ENCODE data around the gene MXD4.
"Not testable (repeated sequence)": the region's sequence is repeated elsewhere in the genome, so short reads cannot be mapped to it uniquely, and the experiment has no call there.

Gene MXD4

DNA sequence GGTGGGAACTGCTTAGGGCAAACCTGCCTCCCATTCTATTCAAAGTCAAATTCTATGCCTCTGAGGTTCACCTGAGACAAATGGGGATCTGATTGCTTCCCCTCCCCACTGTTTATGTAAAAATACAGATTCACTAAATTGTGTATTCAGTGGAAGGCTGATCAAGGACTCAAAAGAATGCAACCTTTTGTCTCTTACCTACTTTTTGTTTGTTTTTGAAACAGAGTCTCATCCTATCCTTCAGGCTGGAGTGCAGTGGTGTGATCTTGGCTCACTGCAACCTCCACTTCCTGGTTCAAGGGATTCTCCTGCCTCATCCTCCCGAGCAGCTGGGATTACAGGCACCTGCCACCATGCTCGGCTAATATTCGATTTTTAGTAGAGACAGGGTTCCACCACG lies 40.5 kb downstream of the MXD4 start:
- not testable (repeated sequence) for DNase-seq (ENCODE audit: low spot score)

DNA sequence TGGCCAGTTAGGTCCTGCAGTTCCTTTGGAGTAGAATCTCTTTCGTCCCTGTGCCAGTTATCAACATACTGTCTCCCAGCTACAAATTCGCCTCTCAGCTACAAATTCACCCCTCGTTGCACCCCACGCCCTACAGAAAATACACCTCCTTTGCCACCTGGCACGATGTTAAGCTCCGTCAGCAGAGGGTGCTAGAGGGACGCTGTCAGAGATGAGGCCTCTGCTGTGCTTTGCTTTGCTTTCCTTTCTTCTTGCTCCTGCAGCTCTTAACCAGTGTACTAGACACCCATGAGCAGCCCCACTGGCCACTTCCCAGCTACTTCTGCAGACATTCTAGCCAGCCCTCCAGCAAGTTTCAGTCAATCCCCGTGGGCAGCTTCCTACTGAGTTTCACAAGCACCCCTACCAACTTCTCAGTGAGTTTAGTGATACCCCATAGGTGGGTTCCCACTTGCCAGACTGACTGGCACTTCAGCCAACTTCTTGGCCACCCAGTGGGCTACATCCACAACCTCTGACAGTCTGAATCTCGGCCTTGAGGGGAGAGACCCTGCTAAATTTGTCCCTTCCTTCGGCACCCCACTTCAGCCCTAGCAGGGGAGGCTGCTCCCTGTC lies 41.8 kb downstream of the MXD4 start:
- peak; percentile 54 for DNase-seq (ENCODE audit: low spot score)

DNA sequence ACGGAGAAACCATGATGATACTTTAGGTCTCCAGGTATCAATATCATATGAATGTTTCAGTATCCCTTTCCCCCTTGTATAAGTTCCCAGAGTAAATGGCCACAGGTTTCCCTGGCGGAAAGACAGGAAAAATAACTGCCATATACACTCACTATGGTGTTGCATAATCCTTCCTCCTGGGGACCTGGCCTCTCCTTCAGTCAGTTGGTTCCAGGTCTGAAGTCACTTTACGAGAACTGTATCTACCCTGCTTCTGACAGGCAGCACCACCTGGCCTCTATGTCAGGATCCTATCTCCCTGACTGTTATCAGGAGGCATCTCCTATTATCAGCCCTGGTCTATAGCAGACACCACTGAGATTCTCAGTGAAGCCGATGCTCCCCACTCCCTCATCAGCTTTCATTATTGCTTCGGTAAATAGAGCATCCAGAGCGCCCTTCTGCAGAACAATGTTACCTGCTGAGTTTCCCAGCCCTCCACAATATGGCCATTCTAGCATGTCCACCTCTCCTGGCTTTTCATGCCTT lies 42.6 kb downstream of the MXD4 start:
- no peak for DNase-seq (ENCODE audit: low spot score)

DNA sequence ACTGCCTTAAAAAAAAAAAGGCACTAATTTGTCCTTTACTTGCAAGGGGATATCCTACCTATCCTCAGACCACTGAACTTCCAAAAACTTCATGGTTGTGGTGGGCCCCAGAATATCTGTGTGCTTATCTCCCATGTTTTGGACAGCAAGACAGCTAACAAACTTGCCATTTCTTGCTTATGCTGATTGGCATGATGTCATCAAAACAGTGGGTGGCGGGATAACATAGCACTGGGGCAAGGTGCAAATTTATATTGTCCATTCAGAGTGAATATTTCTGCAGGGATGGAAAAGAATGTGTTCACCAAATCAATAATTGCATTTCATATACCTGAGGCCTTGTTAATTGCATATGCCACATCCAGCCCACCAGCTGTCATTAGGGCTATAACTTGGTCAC lies 43.5 kb downstream of the MXD4 start:
- DNase-seq (ENCODE audit: low spot score), result no peak

DNA sequence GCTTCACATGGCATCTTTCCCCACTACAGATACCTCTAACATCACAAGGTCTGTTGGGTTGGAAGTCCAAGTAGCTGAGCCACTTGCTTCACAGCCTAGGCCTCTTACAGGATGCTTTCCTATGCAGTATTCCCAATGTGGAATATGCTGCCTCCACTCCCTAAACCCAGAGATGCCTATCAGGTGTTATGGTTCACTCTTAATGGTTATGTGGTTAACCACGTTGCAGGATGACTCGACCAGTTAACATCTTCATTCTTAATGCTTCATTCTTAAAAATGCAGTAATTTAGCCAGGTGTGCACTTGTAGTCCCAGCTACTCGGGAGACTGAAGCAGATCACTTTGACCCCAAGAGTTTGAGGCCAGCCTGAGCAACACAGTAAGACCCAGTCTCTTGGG lies 44.2 kb downstream of the MXD4 start:
- DNase-seq (ENCODE audit: low spot score), result no peak

DNA sequence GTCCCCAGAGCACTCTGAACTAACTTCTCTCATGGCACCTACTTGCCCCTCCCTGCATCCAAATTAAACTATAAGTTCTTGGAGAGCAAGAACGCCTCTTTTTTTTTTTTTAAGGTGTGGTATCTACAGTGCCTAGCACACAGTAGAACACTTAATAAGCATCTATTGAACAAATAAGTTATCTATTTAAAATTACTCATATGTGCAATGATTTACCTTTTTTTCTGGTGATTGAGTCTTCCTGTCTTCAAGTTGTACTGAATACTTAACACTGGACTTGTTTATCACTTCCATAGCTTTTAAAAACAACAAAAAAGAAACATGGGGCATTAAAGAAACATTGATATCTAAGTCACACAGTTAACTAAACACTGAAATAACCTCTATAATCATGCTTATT lies 49.1 kb downstream of the MXD4 start:
- DNase-seq (ENCODE audit: low spot score), result no peak

DNA sequence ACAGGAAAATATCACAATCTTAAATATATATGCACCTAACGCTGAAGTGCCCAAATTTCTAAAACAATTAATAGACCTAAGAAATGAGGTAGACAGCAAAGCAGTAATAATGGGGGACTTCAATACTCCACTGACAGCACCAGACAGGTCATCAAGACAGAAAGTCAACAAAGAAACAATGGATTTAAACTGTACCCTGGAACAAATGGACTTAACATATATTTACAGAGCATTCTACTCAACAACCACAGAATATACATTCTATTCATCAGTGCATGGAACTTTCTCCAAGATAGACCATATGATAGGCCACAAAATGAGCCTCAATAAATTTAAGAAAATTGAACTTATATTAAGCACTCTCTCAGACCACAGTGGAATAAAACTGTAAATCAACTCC lies 59.1 kb downstream of the MXD4 start:
- not testable (repeated sequence) for DNase-seq (ENCODE audit: low spot score)

Small RNA genes within 50 kb of the gene (small RNA-seq; reads per million reads assigned to genes)
- 0 to 0.03 reads per million in 2 experiments for gene COX6B1P5
